WTC11 (cell line): ENCODE data around the gene PTP4A2.

Source experiments
- FOXK1 ChIP-seq: sonication (generic); formaldehyde crosslinking; IDR thresholded peaks from 2 replicates; pipeline ENCODE4 v1.8.0; 2022; ENCODE audit warnings: mild to moderate bottlenecking, moderate library complexity, missing genetic modification reagents
- NR1H2 ChIP-seq: sonication (generic); formaldehyde crosslinking; IDR thresholded peaks from 2 replicates; pipeline ENCODE4 v1.9.0; 2021; ENCODE audit warnings: mild to moderate bottlenecking, moderate library complexity, missing genetic modification reagents
- ZNF263 ChIP-seq: sonication (generic); formaldehyde crosslinking; IDR thresholded peaks from 2 replicates; pipeline ENCODE4 v1.8.1; 2022; ENCODE audit warnings: low read depth, mild to moderate bottlenecking, moderate library complexity, missing genetic modification reagents
- TF ChIP-seq, protein P1 (sequence below): sonication (generic); formaldehyde crosslinking; IDR thresholded peaks from 2 replicates; pipeline ENCODE4 v1.8.0; 2022; ENCODE audit warnings: mild to moderate bottlenecking, missing genetic modification reagents
- TF ChIP-seq, protein P2 (sequence below): sonication (generic); formaldehyde crosslinking; conservative IDR thresholded peaks from 2 replicates; pipeline ENCODE4 v1.8.1; 2023; ENCODE audit warnings: mild to moderate bottlenecking, low read depth, missing genetic modification reagents, moderate library complexity
- TF ChIP-seq, protein P3 (sequence below): fragments of 200-600 bp; IDR thresholded peaks from 2 replicates; pipeline ENCODE4 v1.8.0; 2022; ENCODE audit warnings: antibody characterized with exemption
- TF ChIP-seq, protein P4 (sequence below): sonication (generic); formaldehyde crosslinking; IDR thresholded peaks from 2 replicates; pipeline ENCODE4 v1.8.0; 2022; ENCODE audit warnings: missing genetic modification reagents

DNA sequence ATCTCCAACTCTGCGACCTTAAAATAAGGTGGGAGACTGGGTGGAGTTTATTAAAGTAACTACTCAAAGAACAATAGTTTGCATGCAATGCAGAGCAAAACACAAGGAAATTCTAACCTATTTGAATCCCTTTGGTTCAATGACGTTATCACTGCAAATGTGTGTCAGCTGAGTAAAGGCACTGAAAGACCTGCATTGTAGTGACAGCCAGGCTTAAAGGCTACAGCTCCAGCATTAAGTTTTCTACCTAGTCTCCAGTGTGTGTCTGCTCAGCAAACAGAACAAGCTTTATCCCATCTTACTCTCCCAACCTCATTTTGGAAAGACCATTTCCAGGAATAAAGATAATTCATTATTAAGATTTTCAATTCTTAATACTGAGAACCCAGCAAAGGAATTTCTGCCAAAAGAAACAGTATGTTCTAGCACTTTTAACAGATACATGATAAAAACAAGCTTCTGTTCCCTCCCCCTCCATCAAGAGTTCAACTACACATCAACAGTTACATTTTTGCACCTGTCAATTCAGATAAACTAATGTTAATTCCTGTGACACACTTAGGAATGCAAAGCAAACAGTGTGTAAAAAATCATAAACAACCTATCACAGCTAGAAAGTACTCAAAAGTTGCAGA, 14.2 kb downstream of the PTP4A2 start:
- TF ChIP-seq, protein P1, sequence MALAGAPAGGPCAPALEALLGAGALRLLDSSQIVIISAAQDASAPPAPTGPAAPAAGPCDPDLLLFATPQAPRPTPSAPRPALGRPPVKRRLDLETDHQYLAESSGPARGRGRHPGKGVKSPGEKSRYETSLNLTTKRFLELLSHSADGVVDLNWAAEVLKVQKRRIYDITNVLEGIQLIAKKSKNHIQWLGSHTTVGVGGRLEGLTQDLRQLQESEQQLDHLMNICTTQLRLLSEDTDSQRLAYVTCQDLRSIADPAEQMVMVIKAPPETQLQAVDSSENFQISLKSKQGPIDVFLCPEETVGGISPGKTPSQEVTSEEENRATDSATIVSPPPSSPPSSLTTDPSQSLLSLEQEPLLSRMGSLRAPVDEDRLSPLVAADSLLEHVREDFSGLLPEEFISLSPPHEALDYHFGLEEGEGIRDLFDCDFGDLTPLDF (CRISPR knock-in tag) = no peak
- TF ChIP-seq, protein P2, sequence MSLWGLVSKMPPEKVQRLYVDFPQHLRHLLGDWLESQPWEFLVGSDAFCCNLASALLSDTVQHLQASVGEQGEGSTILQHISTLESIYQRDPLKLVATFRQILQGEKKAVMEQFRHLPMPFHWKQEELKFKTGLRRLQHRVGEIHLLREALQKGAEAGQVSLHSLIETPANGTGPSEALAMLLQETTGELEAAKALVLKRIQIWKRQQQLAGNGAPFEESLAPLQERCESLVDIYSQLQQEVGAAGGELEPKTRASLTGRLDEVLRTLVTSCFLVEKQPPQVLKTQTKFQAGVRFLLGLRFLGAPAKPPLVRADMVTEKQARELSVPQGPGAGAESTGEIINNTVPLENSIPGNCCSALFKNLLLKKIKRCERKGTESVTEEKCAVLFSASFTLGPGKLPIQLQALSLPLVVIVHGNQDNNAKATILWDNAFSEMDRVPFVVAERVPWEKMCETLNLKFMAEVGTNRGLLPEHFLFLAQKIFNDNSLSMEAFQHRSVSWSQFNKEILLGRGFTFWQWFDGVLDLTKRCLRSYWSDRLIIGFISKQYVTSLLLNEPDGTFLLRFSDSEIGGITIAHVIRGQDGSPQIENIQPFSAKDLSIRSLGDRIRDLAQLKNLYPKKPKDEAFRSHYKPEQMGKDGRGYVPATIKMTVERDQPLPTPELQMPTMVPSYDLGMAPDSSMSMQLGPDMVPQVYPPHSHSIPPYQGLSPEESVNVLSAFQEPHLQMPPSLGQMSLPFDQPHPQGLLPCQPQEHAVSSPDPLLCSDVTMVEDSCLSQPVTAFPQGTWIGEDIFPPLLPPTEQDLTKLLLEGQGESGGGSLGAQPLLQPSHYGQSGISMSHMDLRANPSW = no peak
- TF ChIP-seq, protein P3, sequence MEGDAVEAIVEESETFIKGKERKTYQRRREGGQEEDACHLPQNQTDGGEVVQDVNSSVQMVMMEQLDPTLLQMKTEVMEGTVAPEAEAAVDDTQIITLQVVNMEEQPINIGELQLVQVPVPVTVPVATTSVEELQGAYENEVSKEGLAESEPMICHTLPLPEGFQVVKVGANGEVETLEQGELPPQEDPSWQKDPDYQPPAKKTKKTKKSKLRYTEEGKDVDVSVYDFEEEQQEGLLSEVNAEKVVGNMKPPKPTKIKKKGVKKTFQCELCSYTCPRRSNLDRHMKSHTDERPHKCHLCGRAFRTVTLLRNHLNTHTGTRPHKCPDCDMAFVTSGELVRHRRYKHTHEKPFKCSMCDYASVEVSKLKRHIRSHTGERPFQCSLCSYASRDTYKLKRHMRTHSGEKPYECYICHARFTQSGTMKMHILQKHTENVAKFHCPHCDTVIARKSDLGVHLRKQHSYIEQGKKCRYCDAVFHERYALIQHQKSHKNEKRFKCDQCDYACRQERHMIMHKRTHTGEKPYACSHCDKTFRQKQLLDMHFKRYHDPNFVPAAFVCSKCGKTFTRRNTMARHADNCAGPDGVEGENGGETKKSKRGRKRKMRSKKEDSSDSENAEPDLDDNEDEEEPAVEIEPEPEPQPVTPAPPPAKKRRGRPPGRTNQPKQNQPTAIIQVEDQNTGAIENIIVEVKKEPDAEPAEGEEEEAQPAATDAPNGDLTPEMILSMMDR = no peak
- TF ChIP-seq NR1H2 (CRISPR knock-in tag) (no peak), FOXK1 (CRISPR knock-in tag) (no peak), ZNF263 (no peak)
- TF ChIP-seq, protein P4, sequence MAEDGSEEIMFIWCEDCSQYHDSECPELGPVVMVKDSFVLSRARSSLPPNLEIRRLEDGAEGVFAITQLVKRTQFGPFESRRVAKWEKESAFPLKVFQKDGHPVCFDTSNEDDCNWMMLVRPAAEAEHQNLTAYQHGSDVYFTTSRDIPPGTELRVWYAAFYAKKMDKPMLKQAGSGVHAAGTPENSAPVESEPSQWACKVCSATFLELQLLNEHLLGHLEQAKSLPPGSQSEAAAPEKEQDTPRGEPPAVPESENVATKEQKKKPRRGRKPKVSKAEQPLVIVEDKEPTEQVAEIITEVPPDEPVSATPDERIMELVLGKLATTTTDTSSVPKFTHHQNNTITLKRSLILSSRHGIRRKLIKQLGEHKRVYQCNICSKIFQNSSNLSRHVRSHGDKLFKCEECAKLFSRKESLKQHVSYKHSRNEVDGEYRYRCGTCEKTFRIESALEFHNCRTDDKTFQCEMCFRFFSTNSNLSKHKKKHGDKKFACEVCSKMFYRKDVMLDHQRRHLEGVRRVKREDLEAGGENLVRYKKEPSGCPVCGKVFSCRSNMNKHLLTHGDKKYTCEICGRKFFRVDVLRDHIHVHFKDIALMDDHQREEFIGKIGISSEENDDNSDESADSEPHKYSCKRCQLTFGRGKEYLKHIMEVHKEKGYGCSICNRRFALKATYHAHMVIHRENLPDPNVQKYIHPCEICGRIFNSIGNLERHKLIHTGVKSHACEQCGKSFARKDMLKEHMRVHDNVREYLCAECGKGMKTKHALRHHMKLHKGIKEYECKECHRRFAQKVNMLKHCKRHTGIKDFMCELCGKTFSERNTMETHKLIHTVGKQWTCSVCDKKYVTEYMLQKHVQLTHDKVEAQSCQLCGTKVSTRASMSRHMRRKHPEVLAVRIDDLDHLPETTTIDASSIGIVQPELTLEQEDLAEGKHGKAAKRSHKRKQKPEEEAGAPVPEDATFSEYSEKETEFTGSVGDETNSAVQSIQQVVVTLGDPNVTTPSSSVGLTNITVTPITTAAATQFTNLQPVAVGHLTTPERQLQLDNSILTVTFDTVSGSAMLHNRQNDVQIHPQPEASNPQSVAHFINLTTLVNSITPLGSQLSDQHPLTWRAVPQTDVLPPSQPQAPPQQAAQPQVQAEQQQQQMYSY (CRISPR knock-in tag) = no peak
